Nephron progenitor cell (in vitro differentiated cells): ENCODE measurements around the gene DNAJC15.

Experiments used
- DNase-seq: peaks from one replicate; pipeline ENCODE4 v3.0.0; 2021
- H3K27ac Mint-ChIP-seq: 2 replicates; pipeline ENCODE4 v1.8.0; 2021; ENCODE audit warnings: mild to moderate bottlenecking, moderate library complexity, mixed read lengths
- H3K27me3 Mint-ChIP-seq: 2 replicates; pipeline ENCODE4 v1.8.0; 2021; ENCODE audit warnings: mild to moderate bottlenecking, low read depth, mixed read lengths; ENCODE audit not compliant: poor library complexity
- H3K36me3 Mint-ChIP-seq: 2 replicates; pipeline ENCODE4 v1.8.0; 2021; ENCODE audit warnings: low read depth, mixed read lengths
- H3K4me1 Mint-ChIP-seq: 2 replicates; pipeline ENCODE4 v1.8.0; 2021; ENCODE audit warnings: mixed read lengths
- H3K4me3 Mint-ChIP-seq: 2 replicates; pipeline ENCODE4 v1.8.0; 2021; ENCODE audit warnings: mild to moderate bottlenecking, moderate library complexity, mixed read lengths
- H3K9me3 Mint-ChIP-seq: 2 replicates; pipeline ENCODE4 v1.8.0; 2021; ENCODE audit warnings: mild to moderate bottlenecking, moderate library complexity, mixed read lengths
- CTCF ChIP-seq: fragments of 200-600 bp; sonication (generic); IDR thresholded peaks from 2 replicates; pipeline ENCODE4 v1.5.0; 2021; ENCODE audit warnings: antibody characterized with exemption

DNAJC15 gene

GRCh38 chr13:43088093-43088511, 64.7 kb downstream of the DNAJC15 start:
- DNase-seq: no peak
- TF ChIP-seq CTCF: no peak
- no peak overlapping the region for H3K4me3 Mint-ChIP-seq
- H3K4me1 Mint-ChIP-seq: peaks cover 15% of the 10 kb centered on the region
- peaks cover 60% of the 10 kb centered on the region for H3K36me3 Mint-ChIP-seq
- no peak overlapping the region for H3K27ac Mint-ChIP-seq
- H3K27me3 Mint-ChIP-seq: no peaks in the 10 kb centered on the region
- H3K9me3 Mint-ChIP-seq: peaks cover 22% of the 10 kb centered on the region

- no peak overlapping the region for H3K27ac Mint-ChIP-seq
- H3K9me3 Mint-ChIP-seq: peaks cover 22% of the 10 kb centered on the region
- peaks cover 15% of the 10 kb centered on the region for H3K4me1 Mint-ChIP-seq
- no peak for DNase-seq
- no peak overlapping the region for H3K4me3 Mint-ChIP-seq
- no peak for TF ChIP-seq CTCF
- peaks cover 61% of the 10 kb centered on the region for H3K36me3 Mint-ChIP-seq
- H3K27me3 Mint-ChIP-seq: no peaks in the 10 kb centered on the region
These were observed 66.6 kb downstream of the DNAJC15 start for GRCh38 chr13:43089912-43090498.

GRCh38 chr13:43094901-43095300, 71.5 kb downstream of the DNAJC15 start:
- no peaks in the 10 kb centered on the region for H3K4me1 Mint-ChIP-seq
- H3K27me3 Mint-ChIP-seq: no peaks in the 10 kb centered on the region
- DNase-seq: no peak
- no peak overlapping the region for H3K27ac Mint-ChIP-seq
- no peak overlapping the region for H3K4me3 Mint-ChIP-seq
- H3K36me3 Mint-ChIP-seq: peaks cover 72% of the 10 kb centered on the region
- peaks cover 18% of the 10 kb centered on the region for H3K9me3 Mint-ChIP-seq
- TF ChIP-seq CTCF: no peak

- no peak for TF ChIP-seq CTCF
- Mint-ChIP-seq H3K4me3 (no peak overlapping the region), H3K27ac (no peak overlapping the region), H3K4me1 (no peaks in the 10 kb centered on the region), H3K9me3 (peaks cover 24% of the 10 kb centered on the region), H3K36me3 (peaks cover 72% of the 10 kb centered on the region), H3K27me3 (no peaks in the 10 kb centered on the region)
- DNase-seq: no peak
These were observed 72.7 kb downstream of the DNAJC15 start for GRCh38 chr13:43095771-43096719.

- Mint-ChIP-seq H3K27ac (no peak overlapping the region), H3K9me3 (peaks cover 28% of the 10 kb centered on the region), H3K4me1 (no peaks in the 10 kb centered on the region), H3K36me3 (peaks cover 76% of the 10 kb centered on the region), H3K4me3 (no peak overlapping the region), H3K27me3 (peaks cover 3% of the 10 kb centered on the region)
- DNase-seq: no peak
- TF ChIP-seq CTCF: no peak
These were observed 77.3 kb downstream of the DNAJC15 start for GRCh38 chr13:43100667-43101066.
